GM21529 (cell line): Measurements from ENCODE around the gene KLHL5.
"Not testable (repeated sequence)": the region's sequence is repeated elsewhere in the genome, so short reads cannot be mapped to it uniquely, and the experiment has no call there.

Source experiments
- ATAC-seq: cut with Tn5 transposase; IDR thresholded peaks from one replicate; pipeline ENCODE4 v1.9.1; 2021; ENCODE audit not compliant: unreplicated experiment

KLHL5 gene

GRCh38 chr4:39062094-39062769 is at the start of gene KLHL5:
Gene KLHL5 (plus strand): TSS chr4:39062232. CDS start chr4:39062653, 421 bp downstream.
- no peak for ATAC-seq

GRCh38 chr4:39014028-39014427 is 48.0 kb upstream of the KLHL5 start:
- ATAC-seq: no peak

GRCh38 chr4:39020130-39020529 is 41.9 kb upstream of the KLHL5 start:
- ATAC-seq: no peak

GRCh38 chr4:39021631-39022030 is 40.4 kb upstream of the KLHL5 start:
- no peak for ATAC-seq

GRCh38 chr4:39022241-39022640 is 39.8 kb upstream of the KLHL5 start:
- ATAC-seq: no peak

- ATAC-seq: no peak
These were observed 39.0 kb upstream of the KLHL5 start for GRCh38 chr4:39023059-39023458.

GRCh38 chr4:39024311-39024865 is 37.6 kb upstream of the KLHL5 start:
- ATAC-seq: no peak

- ATAC-seq: no peak
These were observed 36.4 kb upstream of the KLHL5 start for GRCh38 chr4:39025552-39026085.

- ATAC-seq: no peak
These were observed 35.9 kb upstream of the KLHL5 start for GRCh38 chr4:39026096-39026495.

GRCh38 chr4:39029752-39030694 is 32.0 kb upstream of the KLHL5 start:
- peak; percentile 36 for ATAC-seq

GRCh38 chr4:39030725-39031124 is 31.3 kb upstream of the KLHL5 start:
- ATAC-seq: no peak

- not testable (repeated sequence) for ATAC-seq
These were observed 30.4 kb upstream of the KLHL5 start for GRCh38 chr4:39031590-39032020.

- ATAC-seq: peak; percentile 62
These were observed 29.6 kb upstream of the KLHL5 start, which contains the start of gene TMEM156 for GRCh38 chr4:39032218-39033085. Gene TMEM156 (minus strand): TSS chr4:39032409. CDS start chr4:39032313, 96 bp downstream.

GRCh38 chr4:39036172-39036571 is 25.9 kb upstream of the KLHL5 start:
- no peak for ATAC-seq

GRCh38 chr4:39037491-39037825 is 24.6 kb upstream of the KLHL5 start:
- ATAC-seq: no peak

GRCh38 chr4:39037941-39038340 is 24.1 kb upstream of the KLHL5 start:
- ATAC-seq: no peak

- no peak for ATAC-seq
These were observed 22.9 kb upstream of the KLHL5 start for GRCh38 chr4:39039108-39039507.

- no peak for ATAC-seq
These were observed 19.7 kb upstream of the KLHL5 start for GRCh38 chr4:39042366-39042765.

GRCh38 chr4:39043058-39043860 is 18.8 kb upstream of the KLHL5 start:
- ATAC-seq: no peak
